ENCODE measurements around the gene C1QA.

- TF ChIP-seq CTCF (IDR thresholded peaks at IDR 0.05; ENCODE audit: low read depth, low read length): no peak
- TF ChIP-seq MAX (IDR thresholded peaks at IDR 0.05; ENCODE audit: low read depth, low read length): no peak
- no peak for TF ChIP-seq POLR2A (IDR thresholded peaks at IDR 0.05; ENCODE audit: extremely low read depth, insufficient read length)
- TF ChIP-seq MYC (IDR thresholded peaks at IDR 0.05; ENCODE audit: low read depth, low read length): no peak
These were observed 35.4 kb upstream of the C1QA start for GRCh38 chr1:22600817-22601605.

All from NB4 (cell line).